GM19351 (cell line): ENCODE measurements around the gene CREB3L1.
A peak's percentile ranks its signal among the peaks of the same experiment; 100 is the strongest.
"Not testable (repeated sequence)": the region's sequence is repeated elsewhere in the genome, so short reads cannot be mapped to it uniquely, and the experiment has no call there.

Source experiments
- ATAC-seq: cut with Tn5 transposase; IDR thresholded peaks from one replicate; pipeline ENCODE4 v1.9.1; 2021; ENCODE audit warnings: mild to moderate bottlenecking, moderate library complexity; ENCODE audit not compliant: unreplicated experiment

Gene CREB3L1

DNA sequence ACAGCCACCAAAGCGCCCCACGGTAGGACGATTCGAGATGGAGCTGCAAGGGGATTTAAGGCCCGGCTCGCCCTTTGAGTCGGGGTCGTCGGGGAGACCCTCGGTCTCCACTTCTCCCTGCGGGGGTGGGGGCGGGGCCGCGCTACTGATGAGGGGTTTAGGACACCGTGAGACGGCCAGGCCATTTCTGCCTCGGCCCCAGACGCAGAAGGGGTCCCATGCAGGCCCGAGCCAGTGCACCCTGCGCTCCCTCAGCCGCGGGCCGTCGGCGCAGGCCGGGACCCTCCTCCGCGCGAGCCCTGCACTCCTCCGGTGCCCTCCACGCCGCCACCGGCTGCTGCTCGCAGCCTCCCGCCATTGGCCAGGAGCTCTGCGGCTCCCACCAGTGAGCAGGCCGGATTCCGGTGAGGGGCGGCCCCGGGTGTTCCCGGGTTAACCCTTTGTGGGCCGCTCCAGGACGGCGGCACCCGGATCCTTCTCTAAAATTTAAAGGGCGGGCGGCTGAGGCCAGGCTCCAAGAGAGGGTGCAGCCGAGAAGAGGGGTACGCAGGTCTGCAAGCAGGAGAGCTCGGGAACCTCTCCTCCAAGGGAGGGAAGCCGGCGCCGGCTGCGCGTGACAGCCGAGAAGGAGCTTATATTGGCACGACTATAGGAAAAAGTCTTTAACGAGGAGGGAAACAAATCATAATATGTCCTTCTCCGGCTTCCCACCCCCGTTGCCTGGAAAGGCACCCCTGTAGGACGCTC is 18.0 kb downstream of the CREB3L1 start:
- ATAC-seq, result peak; percentile 78

DNA sequence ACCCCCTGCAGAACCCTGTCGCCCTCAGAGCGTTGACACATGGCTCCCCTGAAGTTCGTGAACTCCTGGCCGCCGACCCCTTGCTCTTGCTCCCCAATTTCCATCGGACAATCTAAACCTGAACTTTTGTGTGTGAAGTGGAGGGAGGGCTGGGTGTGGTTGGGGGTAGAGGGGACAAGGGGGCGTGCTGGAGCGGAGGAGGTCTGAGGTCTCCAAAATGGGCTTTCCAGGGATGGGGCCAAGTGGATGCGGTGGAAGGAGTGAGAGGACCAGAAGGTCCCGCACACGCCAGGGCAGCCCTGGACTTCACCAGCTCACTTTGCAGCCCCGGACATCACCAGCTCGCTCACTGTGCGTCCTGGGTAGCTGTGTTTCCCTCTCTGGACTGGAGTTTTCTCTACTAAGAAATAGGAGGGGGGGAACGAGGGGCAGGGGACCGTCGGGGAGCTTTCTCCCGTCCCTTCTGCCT is 18.6 kb downstream of the CREB3L1 start:
- ATAC-seq, result no peak

DNA sequence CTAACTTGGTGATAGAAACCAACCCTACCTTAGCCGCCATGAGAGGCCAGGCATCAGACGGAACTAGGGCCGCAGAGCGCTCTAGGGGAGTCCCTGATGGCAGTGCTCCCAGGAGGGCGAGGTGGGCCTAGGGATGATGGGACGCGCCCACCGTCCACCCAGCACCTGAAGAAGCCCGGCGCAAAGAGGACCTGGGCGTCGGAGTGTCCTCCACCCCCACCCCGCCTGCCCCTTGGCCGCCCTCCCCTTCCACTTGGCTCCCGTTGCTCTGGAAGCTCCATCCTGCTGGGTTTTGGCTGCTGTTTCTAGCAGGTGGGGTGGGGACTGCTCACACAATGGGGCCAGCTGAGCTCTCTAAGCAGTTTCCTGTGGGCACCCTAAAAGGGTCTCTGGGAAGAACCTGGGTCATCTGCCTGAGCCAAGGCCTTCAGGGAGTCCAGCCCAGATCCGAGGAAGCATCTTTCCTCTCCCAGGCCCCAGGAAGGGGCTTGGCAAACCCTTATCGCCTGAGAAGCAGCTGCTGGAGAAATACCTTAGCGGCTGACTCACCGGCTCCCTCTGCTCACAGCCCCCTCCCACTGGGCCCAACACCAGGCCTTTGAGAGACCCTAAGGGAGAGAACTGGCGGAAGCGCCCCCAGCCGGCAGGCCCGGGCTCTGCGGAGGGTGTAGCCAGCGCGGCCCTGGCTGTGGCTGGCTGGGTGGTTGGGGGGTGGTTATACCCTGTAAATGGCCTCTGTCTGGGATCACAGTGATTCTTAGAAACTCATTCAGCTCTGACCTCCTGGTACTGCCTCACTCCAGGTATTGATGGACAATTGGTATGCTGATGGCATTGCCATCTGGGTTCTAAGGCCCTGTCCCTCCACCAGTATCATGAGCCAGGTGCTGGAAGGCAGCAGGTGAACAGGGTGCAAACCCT is 19.3 kb downstream of the CREB3L1 start:
- ATAC-seq, result no peak

DNA sequence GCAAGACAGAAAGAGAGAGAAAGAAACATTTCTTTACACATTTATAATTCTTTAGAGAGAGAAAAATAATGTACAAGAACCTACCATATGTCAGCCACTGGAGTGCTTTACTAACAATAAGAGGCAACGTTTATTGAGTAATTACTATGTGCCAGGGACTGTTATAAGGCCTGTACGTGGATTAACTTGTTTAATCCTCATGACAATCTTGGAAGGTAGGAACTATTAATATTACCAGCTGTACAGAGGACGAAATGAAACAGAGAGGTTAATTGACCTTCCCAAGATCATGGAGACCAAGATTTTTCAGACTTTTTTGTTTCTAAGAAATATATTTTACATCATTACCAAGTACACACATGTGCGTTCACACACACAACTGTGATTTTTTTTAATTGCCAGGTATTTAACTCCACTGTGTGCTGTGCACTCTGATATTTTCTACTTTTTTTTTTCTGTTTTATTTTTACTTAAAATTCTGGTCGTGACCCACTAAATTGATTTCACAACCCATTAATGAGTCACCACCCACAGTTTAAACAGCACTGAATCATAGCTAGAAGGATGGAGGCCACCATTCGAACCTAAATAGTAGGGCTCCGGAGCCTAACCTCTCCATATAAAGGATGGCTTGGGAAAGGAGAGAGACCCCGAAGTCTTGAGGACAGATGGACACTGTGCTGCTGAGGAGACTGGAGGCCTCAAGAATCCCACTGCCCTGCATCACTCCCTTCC is 21.4 kb downstream of the CREB3L1 start:
- no peak for ATAC-seq

DNA sequence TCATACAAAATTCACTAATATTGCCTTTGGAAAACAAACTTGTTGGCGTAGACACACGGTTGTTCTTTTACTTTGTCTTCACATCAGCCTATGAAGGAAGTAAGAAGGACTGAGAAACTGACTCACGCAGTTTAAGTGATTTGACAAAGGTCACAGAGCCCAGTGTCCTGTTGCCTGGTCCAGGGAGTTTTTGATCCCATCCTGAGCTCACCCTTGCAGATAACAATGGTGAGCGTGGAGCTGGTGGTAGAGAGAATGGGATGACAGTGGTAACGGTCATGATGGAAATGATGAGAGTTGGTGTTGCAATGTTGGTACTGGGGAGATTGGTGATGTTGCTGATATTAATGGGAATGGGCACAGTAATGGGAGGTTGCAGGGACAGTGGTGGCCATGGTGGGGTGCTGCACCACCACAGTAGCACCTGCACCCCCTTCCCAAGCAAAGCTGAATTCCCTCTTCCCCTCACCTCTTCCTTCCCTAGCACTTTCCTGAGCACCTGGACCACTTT is 22.0 kb downstream of the CREB3L1 start:
- no peak for ATAC-seq

DNA sequence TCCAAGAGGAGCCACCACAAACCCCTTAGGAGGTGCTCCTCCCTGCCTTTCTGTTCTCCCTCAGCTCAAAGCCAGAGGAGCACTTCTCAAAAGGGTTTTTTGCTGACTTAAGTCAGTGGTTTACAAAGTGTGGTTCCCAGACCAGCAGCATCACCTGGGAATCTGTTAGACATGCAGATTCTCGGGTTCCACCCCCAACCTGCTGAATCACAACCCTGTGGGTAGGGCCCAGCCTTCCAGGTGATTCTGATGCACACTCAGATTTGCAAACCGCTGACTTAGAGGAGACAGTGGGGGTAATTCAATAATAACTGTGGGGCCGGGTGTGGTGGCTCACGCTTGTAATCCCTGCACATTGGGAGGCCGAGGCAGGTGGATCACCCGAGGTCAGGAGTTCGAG is 22.8 kb downstream of the CREB3L1 start:
- ATAC-seq, result no peak

DNA sequence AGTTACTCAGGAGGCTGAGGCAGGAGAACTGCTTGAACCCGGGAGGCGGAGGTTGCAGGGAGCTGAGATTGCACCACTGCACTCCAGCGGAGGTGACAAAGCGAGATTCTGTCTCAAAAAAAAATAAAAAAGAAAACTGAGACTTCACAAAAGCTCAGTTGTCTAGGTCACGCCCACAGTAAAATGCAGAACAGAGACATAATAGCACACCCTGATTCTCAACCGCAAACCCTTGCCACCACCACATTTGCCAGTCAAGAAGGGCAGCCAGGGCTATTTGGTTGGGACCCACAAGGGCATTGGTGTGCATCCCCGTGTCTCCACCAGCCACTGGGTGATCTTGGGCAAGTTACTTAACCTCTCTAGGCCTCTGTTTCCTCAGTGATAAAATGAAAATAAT is 25.4 kb downstream of the CREB3L1 start:
- ATAC-seq, result peak; percentile 91

DNA sequence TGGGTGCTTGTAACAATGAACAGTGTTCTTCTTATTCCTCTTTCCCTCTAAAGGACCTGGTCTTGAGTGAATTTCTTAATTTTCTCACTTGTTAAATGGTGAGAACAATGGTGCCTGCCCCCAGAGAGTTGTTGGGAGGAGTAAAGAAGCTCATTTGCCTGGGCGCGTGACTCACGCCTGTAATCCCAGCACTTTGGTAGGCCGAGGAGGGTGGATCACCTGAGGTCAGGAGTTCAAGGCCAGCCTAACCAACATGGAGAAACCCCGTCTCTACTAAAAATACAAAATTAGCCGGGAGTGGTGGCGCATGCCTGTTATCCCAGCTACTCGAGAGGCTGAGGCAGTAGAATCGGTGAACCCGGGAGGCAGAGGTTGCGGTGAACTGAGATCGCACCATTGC is 26.6 kb downstream of the CREB3L1 start:
- ATAC-seq, result not testable (repeated sequence)

DNA sequence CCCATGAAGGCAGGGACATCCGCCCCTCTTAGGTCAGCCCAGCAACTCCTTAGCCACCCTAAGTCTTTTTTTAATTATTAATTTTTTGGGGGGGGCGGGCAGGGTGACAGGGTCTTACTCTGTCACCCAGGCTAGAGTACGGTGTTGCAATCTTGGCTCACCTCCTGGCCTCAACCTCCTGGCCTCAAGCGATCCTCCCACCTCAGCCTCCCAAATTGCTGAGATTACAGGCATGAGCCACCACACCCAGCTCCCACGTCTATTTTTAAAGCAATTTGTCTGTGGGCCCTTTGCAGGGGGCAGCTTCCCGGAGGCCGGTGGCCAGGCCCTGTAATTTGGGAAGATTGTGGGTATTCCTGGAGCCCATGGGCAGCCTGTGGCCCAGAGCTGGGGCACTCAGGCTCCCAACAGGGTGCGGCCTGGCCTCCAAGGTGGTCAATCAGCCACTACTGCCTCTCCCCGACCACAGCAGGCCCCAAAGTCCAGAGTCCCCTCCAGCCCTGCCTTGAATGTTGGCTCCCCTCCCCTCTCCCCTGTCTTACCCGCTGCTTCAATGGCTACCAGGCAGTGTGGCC is 27.2 kb downstream of the CREB3L1 start:
- no peak for ATAC-seq

DNA sequence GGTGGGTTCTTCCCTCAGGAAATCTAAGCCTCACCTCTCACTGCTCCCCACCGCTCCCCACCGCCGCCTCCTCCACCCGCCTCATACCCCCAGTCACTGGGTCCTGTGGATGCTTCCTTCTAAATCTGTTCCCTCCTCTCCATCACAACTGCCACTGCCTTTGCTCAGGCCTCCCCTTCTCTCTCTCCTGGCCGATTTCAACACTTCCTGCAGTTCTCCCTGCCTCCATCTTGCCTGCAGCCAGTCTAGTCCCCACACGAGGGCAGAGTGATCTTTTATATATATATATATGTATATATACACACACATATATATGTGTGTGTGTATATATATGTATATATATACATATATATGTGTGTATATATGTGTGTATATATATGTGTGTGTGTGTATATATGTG is 27.8 kb downstream of the CREB3L1 start:
- no peak for ATAC-seq

DNA sequence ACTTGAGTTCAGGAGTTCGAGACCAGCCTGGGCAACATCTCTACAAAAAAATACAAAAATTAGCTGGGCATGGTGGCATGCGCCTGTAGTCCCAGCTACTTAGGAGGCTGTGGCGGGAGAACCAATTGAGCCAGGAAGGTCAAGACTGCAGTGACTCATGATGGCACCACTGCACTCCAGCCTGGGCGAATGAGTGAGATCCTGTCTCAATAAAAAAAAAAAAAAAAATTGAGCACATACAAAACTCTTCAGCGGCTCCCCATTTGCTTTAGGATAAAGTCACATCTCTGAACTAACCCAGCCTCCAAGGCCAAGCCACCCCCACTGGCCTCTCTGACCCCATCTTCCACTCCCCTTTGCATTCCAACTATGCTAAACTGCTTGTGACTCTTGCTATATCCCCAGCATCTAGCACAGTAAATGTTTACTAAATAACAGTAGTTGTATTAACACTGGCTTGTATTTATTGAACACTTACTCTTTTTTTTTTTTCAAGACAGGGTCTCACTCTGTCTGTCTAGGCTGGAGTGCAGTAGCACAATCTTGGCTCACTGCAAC is 28.9 kb downstream of the CREB3L1 start:
- no peak for ATAC-seq

DNA sequence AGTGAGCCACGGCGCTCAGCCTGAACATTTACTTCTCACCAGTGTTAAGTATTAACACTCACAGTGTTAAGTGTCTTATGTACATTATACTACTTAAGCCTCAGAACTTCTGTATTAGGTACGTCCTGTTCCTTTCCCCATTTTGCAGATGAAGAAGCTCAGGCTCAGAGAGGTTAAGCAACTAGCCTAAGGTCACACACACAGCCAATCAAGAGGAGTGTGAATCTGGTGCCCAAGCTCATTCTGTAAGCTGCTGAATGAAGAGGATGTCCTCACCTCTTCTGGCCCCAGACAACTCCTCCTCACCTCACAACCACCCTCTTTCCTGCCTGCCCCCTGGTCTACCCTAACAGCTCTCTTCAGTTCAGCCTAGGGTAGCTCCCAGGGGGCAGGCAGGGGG is 29.9 kb downstream of the CREB3L1 start:
- ATAC-seq, result no peak

DNA sequence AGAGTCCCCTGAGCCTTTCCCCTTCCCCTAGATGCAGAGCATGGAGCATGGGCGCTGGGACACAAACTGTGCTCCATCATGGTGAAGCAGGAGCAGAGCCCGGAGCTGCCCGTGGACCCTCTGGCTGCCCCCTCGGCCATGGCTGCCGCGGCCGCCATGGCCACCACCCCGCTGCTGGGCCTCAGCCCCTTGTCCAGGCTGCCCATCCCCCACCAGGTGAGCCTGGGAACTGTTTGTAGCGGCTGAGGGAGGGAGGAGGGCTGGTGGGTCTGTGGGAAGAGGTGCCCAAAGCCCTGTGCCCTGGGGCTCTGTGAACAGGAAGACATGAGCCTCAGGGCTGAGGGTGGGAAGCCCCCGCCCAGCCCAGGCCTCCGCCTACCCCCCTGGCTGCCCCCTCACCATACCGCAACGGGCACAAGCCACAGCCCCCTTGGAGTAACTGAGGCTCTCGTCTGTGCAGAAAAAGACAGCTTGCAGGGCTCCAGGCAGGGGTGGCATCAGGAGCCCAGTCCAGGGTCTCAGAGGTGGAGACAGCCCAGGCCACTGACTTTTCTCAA is 30.4 kb downstream of the CREB3L1 start:
- ATAC-seq, result no peak

DNA sequence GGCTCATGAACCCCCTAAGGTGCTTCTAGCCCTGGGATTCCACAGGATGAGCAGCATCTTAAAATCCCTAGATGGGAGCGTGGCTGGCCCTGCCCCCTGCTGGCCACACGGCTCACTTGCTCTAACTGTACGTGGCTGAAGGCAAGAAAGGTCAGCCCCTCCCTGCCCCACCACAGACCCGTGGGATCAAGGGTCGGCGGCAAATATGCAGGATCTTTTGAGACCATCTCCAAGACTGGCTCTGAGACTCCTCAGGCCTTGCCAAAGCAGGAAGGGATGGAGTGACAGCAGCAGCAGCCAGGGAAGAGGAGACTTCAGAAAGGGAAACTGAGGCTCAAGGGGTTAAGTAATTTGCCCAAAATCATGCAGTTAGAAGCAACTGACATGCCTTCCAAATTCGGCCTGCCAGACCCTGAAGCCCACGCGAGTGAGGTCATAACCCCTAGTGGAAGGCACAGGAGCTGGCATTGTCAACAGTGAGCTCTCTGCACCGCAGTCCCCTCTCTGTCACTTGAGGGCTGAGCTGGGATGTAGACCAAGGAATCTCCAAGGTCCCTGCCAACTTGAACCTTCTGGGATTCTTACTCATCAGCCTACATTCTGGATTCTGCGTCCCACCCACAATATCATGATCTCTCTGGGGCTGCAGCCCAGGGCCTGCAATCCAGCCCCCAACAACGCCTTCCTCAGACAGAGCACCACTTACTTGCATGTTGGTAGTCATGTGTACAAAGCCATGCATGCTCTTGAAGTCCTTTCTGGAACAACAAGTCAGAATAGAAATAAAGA is 31.4 kb downstream of the CREB3L1 start:
- ATAC-seq, result peak; percentile 73

DNA sequence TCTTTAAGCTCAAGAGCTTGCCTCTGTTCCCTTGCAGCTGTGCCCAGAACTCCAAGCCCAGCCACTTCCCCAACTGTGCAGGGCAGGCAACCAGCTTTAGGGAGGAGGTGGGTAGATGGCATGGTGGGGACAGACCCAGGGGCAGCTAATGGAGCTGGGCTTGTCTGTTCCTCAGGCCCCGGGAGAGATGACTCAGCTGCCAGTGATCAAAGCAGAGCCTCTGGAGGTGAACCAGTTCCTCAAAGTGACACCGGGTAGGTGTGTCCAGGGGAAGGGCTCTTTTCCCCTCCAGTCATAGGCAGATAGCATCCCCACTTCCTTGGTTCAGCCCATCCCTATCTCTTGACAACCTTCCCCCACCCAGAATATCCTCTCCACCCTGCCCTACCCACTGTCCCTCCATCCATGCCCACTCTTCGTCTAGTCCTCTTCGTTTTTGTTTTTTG is 32.4 kb downstream of the CREB3L1 start:
- ATAC-seq, result peak; percentile 86

DNA sequence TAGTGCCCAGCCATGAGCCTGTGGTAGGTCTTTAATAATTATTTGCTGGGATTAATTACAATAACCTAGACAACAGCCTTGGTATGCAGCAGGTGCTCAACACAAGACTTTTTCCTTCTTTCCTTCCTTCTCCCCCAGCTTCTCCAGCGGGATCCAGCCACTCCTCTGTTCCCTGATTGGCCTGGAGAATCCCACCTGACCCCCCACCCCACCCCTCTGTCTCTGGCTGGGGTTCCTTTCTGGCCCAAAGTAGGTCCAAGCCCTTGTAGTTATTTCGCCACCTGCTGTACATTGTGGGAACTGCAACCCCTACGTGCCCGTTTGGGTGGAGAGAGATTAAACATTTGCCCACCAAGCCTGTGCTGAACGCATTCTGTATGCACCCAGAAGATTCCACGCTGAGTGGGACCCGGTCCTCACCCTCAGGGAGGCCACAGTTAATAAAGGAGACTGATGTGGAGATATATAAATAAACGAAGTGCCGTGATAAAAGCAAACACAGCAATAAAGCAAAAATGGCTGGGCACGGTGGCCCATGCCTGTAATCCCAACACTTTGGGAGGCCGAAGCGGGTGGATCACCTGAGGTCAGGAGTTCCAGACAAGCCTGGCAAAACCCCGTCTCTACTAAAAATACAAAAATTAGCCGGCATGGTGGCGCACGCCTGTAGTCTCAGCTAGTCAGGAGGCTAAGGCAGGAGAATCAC is 37.7 kb downstream of the CREB3L1 start:
- peak; percentile 58 for ATAC-seq

DNA sequence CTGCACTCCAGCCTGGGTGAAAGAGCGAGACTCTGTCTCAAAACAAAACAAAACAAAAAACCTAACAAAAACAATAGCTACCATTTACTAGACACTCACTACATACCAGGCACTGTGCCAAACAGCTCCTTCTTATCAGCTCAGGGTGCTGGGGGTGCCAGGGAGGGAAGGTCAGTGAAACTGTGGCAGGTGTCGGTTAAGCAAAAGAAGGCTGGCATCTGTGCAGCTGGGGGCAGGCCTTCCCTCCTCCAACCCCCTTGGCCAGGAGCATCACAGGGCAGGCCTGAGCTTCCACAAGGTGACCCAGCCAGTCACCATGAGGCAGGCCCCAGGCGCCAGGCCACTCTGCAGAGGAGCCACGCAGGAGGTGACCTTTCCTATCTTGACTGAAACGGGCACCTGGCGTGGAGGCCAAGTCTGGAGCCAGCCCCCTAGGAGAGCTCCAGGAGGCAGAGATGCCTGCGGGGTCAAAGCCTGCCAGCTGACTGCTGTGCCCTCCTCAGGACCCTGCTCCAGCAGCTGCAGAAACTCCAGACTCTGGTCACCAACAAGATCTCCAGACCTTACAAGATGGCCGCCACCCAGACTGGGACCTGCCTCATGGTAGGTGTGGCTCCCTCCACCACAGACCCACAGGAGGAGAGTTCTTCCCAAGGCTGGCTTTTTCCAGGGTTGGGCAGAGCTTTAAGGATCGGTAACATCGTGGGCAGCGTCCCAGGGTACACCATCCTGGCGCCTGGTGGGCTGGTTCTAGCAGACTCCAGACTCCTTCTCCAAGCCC is 38.5 kb downstream of the CREB3L1 start:
- no peak for ATAC-seq

DNA sequence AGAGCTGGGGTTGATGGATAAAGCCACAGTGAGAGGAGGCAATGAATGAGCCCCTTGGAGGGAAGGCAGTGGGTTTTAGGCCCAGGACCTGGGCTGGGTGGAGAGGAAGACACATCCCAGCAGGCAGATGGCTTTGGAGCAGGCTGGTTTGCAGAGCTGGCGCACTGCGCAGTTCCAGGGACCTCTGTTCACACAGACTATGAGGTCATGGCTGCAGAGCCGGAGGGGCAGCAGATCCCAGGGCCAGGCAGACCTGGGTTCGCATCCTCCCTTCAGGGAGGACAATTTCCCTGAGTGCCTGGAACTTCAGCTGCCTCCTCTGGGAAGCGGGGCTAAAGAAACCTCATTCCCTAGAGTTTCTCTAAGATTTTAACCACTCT is 41.6 kb downstream of the CREB3L1 start:
- ATAC-seq, result no peak
